GM21447 (cell line): ENCODE measurements around the gene TRIM10.
A peak's percentile ranks its signal among the peaks of the same experiment; 100 is the strongest.

Experiments used
- ATAC-seq: cut with Tn5 transposase; IDR thresholded peaks from one replicate; pipeline ENCODE4 v1.9.1; 2021; ENCODE audit not compliant: unreplicated experiment

The TRIM10 gene

GRCh38 chr6:30160785-30161531 is at the start of gene TRIM10:
TRIM10 (minus strand) TSS chr6:30161211; CDS start chr6:30160858, 353 bp downstream.
- no peak for ATAC-seq

- ATAC-seq, result no peak
These were observed 46.7 kb upstream of the TRIM10 start for GRCh38 chr6:30207619-30208295.

GRCh38 chr6:30206799-30207618 is 46.0 kb upstream of the TRIM10 start:
- ATAC-seq, result no peak

- ATAC-seq, result no peak
These were observed 45.1 kb upstream of the TRIM10 start for GRCh38 chr6:30206152-30206551.

- ATAC-seq, result no peak
These were observed 43.1 kb upstream of the TRIM10 start for GRCh38 chr6:30204116-30204515.

- ATAC-seq, result no peak
These were observed 41.4 kb upstream of the TRIM10 start for GRCh38 chr6:30202366-30202765.

- ATAC-seq, result peak; percentile 80
These were observed 39.7 kb upstream of the TRIM10 start for GRCh38 chr6:30200551-30201281.

- no peak for ATAC-seq
These were observed 37.4 kb upstream of the TRIM10 start for GRCh38 chr6:30198166-30199084.

GRCh38 chr6:30196376-30196775 is 35.4 kb upstream of the TRIM10 start:
- no peak for ATAC-seq

- no peak for ATAC-seq
These were observed 34.9 kb upstream of the TRIM10 start for GRCh38 chr6:30195951-30196350.

- ATAC-seq, result no peak
These were observed 34.0 kb upstream of the TRIM10 start for GRCh38 chr6:30194797-30195690.

GRCh38 chr6:30192076-30192475 is 31.1 kb upstream of the TRIM10 start:
- ATAC-seq, result no peak

GRCh38 chr6:30188541-30188940 is 27.5 kb upstream of the TRIM10 start:
- ATAC-seq, result no peak

- no peak for ATAC-seq
These were observed 25.0 kb upstream of the TRIM10 start for GRCh38 chr6:30185846-30186484.

GRCh38 chr6:30184417-30185031 is 23.5 kb upstream of the TRIM10 start:
- ATAC-seq, result no peak

- no peak for ATAC-seq
These were observed 19.1 kb upstream of the TRIM10 start for GRCh38 chr6:30180145-30180544.

GRCh38 chr6:30178837-30179236 is 17.8 kb upstream of the TRIM10 start:
- no peak for ATAC-seq

- no peak for ATAC-seq
These were observed 14.8 kb upstream of the TRIM10 start for GRCh38 chr6:30175765-30176164.
